OCI-M2 (cell line): ENCODE measurements around the gene ADAM12.
"Not testable (repeated sequence)": the region's sequence is repeated elsewhere in the genome, so short reads cannot be mapped to it uniquely, and the experiment has no call there.

Experiments
- DNase-seq: peaks from one replicate; lab custom pipeline; 2025; ENCODE audit not compliant: unreplicated experiment; lab: John Stamatoyannopoulos, UW

Gene ADAM12

DNA sequence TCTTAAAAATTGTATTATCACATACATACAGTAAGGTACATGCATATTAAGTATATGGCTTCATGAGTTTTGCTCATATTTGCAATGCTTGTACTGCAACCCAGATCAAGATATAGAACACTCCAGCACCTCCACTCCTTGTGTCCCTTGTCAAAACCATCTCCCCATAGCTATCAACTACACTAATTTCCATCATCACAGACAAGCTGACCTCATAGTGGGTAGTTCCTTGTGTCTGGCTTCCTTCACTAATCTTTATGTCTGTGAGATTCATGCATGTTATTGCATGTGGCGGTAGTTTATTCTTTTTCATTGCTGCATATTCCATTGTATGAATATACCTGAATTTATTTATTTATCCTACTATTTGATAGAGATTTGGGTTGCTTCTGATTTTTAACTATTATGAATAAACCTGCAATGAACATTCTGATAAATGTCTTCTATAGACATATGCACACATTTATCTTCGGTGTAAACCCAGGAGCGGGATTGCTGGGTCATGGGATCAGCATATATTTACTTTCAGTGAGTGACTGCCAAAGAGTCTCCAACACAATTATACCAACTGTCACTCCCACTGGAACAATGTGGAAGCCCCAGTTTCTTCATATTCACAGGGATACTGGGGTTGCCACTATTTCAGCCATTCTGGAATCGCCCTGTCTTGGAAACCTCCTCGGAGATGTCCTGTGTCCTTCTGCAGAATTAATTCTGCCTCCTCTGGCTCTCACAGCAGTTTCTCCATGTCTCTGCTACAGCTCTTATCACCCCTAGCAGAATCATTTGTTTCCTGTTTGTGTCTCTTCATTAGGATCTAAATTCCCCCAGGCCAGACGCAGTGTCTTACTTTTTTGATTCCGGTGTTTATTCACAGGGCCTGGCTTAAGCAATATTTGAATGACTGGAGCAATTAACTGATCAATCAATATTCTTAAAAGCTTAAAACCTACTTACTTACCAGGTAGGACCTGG lies 14.7 kb upstream of the ADAM12 start:
- no peak for DNase-seq

DNA sequence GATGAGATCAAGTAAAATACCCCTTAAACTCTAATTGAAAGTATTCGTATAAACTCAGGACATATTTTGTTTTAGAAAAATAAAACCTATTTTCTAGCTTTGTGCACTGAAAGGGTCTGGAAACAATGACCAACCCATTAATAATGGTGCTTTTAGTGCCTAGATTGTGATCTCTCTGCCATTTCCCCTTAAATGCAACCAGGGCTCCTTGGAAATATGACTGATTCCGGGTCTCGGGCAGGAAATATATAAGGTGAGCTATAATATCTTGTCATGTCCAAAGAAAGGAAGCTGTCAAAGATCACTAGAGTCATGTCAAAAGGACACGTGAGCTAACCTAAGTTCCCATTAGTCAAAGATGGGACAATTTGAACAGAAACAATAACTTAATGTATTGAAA lies 12.4 kb upstream of the ADAM12 start:
- DNase-seq = no peak

DNA sequence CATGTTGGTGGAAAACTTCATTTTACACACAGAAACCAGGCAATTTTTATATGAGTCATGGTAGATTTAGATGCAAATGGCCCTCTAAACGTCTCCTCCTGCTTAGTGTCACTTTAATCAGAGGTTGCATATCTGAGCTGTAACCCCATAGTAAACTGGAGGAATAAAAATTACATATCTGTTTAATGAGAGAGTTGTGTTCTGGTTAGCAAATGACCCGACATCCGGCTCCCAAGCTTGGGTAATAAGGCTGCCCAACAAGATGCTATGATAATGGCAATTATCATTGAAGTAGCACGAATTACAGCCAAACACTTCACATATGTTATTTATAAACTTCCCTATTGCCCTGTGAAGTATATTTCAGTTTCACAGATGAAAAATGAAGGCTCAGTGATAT lies 10.6 kb upstream of the ADAM12 start:
- DNase-seq = no peak

DNA sequence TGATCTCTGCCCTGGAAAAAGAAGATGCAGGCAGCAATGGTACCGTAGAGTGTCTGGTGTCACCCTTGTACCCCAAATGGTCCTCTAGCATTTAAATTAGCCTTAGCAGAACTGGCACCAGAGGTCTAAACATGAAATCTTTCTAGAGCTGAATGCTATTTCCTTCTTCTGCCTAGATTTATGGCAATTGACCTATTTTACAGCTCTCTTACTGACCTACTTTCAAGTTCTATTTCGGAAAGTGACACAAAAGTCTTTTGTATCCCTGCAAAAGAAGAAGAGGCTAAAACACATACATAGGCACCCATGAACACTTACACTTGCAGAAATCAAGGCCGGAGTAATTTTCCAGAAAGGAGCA lies 10.1 kb upstream of the ADAM12 start:
- no peak for DNase-seq

DNA sequence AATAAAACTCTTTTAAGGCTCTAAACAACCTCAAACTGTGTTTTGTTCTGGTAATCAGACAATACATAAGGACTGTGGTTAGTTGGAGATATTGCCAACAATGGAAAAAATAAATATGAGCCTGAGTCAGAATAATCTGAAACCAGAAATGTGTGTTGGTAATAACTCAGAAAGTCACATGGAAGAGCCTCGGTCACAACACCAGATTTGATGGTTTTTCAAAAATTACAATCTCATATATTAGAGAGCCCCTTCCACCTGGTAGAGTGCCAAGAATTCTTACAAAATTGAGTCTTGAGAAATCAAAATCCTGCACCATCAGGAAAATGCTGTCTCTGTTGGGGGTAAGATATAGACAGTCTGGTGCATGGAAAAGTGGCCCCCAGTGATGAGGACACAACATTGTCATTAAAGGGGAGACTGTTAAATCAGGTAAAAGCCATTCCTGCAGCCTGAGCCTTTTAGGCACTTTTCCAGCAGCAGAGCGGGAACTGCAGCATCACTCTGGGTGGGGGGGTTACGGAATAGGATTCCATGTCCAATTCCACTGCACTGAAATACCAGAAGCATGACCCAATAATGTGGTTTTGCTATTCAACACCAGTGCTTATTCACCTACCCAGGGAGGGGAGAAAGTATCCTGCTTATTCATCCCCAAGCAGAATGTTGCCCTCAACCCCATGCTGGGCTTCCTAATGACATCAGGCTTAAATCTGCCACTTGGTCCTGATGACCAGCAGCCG lies 9.5 kb upstream of the ADAM12 start:
- no peak for DNase-seq

DNA sequence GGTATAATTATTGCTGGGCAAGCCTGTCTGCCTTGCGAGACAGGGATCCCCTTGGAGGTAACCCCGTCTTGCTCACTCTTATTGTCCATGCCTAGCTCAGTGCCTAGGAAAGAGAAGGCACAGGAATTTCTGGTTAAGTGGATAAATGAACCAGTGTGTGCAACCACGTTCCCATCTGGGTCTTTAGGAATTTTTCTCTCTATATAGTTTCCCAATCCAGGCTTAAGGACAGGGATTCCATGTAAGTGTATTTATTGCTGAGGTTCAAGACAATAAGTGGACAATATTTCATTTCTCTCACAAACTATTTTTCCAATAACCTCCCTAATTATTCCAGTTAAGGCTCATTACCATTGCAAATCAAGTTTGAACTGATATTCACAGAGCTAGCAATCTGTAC lies 8.9 kb upstream of the ADAM12 start:
- no peak for DNase-seq

DNA sequence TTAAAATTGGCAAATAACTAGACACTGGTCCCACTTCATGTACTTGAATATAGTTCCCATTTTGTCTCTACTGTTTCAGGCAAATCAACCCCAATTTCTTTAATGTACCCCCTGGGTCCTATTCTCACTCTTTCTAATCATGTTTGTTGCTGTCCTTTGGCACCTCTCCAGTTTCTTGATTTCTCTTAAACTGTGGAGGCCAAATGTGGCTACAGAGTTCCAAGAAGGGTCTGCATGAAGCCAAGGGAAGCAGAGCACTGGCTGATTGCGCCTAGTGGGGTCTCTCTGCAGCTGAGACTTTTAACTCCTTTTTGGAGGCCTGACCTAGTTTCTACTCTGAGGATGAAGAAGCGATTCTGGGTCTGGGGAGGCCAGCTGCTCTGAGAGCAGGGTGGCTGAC lies 6.7 kb upstream of the ADAM12 start:
- no peak for DNase-seq

DNA sequence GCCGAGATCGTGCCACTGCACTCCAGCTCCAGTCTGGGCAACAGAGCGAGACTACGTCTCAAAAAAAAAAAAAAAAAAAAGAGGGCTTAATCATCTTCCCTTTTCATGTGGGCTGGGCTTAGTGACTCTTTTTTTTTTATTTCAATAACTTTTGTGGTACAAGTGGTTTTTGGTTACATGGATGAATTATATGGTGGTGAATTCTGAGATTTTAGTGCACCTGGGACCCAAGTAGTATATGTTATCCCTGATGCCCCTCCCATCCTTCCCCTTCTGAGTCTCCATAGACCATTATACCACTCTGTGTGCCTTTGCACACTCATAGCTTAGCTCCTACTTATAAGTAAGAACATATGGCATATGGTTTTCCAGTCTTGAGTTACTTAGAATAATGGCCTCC lies 4.8 kb upstream of the ADAM12 start:
- DNase-seq = no peak

DNA sequence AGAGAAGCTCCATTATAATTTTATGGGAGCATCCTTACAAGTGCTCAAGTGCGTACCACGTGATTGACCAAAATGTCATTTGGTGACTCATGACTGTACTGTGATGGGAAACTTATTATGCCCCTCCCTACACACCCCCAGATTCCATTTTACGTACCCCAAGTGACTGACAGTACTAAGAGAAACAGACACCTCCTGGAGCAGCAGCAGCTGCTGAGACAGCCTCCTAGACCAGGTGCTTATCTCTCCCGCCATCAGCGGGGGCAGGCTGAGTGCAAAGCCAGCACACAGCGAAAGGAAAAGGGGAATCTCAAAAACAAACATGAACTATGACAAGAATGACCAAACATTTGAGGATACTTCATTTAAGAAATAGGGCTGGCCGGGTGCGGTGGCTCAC lies 4.2 kb upstream of the ADAM12 start:
- no peak for DNase-seq

DNA sequence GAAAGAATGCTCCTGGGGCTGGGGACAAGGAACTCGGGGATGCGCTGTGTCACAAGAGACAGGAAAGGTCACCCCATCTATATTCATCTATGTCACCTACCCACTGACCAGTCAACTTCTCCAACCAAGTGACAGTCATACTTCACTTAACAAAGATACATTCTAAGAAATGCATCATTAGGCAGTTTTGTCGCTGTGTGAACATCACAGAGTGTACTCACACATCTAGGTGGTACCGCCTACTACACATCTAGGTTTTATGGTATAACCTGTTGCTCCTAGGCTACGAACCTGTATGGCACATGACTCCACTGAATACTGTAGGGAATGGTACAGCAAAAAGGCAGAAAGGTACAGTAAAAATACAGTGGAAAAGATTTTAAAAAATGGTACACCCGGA lies 3.8 kb upstream of the ADAM12 start:
- no peak for DNase-seq

DNA sequence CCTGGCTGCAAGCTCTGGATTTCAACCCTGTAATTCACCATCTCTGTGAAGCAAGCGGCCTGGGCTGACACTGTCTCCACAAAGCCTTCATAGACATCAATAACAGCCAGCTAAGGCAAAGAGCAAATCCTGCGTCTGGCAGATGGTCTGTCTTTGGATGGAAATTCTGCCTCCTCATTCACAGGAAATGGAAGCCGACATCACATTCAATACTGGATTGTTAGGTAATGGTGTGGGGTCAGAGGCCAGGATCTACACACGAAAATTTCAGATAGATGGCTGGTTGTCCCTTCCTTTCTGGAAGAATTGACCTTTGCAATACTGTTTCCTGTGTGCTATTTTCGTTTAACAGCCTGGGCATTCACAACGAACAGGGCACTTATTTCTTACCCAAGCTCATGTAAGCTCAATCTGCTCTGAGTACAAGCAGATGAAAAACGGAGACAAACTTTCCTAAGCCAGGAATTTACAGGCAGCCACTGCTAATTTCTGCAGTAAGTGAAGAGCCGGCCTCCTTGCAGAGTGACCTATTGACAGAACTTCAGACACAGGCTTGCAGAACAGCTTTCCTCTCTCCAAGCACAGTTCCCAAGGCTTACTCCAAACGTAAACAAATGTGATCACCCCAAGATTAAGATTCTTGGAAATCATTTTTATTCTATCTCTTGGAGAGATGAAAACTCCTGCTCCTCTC lies 3.1 kb upstream of the ADAM12 start:
- no peak for DNase-seq

DNA sequence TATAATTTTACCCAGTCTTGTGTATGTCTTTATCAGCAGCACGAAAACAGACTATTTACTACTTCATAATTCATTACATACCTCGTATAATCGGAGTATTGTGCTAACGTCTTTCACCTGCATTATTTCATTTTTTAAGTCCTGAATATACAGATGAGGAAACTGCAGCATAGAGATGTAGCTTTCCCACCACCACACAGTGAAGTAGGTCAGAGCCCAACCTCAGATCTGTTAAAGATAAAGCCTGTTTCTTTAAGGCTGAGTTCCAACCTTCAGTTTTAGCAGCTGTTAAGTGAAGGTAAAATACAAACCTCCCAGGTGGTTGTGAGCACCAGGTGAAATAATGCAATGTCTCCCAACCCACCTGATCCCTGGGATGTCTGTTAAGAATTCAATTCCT lies 2.0 kb upstream of the ADAM12 start:
- DNase-seq = no peak

DNA sequence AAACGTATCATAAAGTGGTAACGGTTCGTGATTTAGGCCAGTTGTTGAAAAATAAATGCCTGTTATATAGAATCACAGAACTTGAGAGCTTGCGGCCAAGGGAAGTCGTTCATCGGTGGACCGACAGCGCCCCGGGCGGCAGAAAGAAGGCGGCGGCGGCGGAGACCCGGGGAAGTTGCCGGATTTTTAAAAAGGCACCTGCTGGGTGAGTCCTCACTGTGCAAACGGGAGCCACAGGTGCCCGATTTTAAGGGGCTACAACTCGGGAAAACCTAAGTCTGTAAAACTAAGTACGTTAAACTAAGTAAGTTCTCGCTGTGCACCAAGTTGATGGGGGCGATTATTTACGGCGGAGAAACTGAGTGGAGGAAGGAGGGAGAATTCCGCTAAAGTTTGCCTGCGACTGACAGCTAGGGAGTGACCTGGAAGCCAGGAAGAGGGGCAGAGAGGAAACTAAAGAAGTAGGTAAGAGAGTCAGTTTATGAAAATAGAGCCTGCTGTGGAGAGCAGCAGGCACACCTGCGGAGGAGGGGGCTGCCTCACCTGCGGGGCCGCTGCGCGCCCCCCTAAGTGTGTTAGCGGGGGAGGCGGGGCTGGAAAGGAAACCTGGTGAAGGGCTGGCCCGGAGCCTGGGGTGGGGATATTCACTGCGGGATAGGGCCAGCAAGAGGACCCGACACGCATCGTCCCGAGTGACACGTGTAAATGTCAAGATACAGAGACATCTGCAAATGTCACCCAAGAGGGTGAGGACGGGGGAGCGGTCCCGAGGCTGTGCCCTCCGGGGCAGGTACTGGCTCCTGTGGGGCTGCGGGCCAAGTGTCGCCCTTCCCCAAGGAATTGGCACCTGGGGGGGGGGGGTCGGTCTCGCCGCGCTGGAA lies 996 bp downstream of the ADAM12 start:
- DNase-seq = no peak

DNA sequence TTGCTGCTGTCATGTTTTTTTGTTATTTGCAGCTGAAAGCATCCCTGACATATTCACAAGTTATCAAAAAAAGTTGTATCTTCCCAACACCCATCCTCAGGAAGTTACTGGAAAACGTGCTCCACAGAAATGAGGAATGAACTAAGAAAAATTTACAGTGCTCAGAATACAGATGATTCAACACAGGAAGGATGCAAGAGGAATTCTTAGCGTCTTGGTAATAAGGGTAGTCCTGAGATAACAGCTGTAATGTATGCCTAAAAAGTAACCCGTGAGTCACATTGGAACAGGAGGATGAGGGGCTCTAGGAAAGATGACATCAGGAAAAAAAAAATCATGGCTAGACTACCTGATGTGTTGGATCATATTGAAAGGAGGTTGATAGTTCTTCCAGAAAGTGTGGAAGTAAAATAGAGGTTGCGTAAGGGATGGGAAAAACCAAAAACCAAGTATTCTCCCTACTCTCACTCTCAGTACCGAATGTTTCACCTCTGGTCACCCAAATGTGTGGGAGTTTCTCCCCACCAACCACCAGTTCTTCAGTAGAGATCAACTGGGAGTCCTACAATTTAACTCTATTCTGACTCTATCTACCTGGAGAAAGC lies 3.9 kb downstream of the ADAM12 start:
- no peak for DNase-seq

DNA sequence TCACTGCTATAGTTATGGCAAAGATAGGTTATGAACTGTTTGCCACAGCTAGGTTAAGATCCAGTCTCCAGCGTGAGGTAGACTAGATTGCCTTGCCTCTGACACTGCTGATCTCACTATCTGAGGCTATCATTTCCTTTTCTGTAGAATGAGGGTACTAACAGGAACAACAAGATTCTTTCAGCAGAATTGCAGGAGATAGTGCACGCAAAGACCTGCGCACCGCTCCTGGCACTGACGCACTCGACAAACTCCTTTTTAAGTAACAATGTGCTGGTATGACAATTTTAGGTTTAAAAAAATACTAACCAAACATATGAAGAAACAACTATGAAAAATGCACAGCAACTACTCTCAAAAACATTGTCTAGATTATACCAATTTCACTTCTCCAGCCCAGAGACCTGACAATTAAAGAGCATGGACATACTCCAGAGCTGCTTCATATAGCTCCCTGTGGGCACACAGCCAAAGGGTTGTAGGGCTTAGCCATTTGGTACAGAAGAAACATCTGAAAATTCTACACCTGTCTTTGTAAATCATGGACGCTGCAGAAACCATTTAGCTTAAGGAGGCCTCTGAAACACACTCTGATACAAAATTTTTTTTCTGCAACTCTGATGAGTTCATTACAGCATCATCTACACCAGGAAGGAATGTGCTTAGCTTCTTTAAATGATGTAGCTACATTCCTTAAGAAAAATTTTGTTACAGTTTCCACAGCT lies 7.8 kb downstream of the ADAM12 start:
- no peak for DNase-seq

DNA sequence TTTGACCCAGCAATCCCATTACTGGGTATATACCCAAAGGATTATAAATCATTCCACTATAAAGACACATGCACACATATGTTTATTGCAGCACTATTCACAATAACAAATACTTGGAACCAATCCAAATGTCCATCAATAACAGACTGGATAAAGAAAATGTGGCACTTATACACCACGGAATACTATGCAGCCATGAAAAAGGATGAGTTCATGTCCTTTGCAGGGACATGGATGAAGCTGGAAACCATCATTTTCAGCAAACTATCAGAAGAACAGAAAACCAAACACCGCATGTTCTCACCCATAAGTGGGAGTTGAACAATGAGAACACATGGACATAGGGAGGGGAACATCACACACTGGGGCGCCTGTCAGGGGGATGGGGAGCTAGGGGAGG lies 9.1 kb downstream of the ADAM12 start:
- DNase-seq = not testable (repeated sequence)

DNA sequence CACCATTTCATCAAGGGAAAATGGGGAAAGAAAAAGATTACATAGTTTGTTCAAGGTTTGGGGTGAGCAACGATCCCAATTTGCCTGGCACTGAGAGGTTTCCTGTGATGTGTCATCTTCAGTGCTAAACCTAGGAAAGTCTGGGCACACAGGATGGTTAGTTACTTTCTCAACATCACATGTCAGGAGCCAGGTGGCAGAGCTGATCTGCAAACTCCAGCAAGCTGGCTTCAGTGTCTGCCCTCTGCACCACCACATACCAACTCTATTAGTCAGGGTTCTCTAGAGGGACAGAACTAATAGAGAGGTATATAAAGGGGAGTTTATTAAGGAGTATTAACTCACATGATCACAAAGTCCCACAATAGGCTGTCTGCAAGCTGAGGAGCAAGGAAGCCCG lies 11.3 kb downstream of the ADAM12 start:
- DNase-seq = no peak

DNA sequence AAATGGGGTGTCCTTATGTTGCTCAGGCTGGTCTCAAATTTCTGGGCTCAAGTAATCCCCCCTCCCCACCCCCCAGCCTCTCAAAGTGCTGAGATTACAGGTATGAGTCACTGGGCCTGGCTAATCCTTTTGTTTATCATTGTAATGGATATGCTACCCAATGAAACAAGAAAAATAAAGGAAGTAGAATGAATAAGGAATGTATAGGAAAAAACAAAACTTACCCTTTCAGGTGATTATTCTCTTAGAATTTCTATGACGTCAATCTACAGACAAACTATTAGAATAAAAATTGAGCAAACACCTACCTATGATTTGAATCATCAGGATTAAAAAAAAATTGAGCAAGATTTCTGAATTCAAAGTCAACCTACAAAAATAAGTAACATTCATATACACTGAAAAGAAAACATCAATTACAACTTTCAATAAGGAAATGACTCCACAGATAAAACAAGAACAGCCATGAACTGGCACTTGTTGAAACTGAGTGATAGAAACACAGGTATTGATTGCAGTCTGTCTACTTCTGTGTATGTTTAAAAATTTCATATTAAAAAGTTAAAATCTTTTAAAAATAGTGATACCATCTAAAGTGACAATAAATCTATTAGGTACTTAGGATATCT lies 12.2 kb downstream of the ADAM12 start:
- DNase-seq = no peak

DNA sequence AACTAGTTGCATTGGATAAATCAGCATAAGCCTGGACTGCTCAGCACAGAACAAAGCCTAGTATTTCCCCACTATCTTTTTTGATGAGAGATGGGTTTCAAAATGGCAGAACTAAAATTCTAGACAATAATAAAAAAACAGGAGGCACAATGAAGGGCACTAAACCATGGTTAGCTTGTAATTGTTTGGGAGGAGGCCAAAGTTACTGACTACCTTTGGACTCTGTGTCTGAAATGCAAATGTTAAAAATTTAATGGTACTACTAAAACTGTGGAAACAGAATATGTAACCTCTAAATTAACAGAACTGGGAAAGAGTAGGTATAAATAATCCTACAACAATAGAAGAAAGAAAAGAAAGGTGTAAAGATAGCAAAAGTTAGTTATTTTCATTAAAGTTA lies 13.0 kb downstream of the ADAM12 start:
- DNase-seq = no peak
